T47D (cell line): Measurements from ENCODE around the gene ERAL1.
"Not testable (repeated sequence)": the region's sequence is repeated elsewhere in the genome, so short reads cannot be mapped to it uniquely, and the experiment has no call there.

Experiments used
- DNase-seq, 2 experiments: peaks; one replicate each; pipeline versions ENCODE4 v3.0.0 to v3.0.0-alpha.2; 2011 to 2012; ENCODE audit warnings: low read depth in 1 of 2, low spot score in 1 of 2
- JUND ChIP-seq: IDR thresholded peaks from 2 replicates; pipeline ENCODE4 v1.6.1; 2012; ENCODE audit warnings: low read depth
- in situ Hi-C: cut with HindIII; loops from 2 replicates; pipeline ENCODE4 v1.10.0; 2016; ENCODE audit warnings: low sequenced_read_pairs, low pct_unique_long_range_greater_than_20kb

Gene ERAL1

DNA sequence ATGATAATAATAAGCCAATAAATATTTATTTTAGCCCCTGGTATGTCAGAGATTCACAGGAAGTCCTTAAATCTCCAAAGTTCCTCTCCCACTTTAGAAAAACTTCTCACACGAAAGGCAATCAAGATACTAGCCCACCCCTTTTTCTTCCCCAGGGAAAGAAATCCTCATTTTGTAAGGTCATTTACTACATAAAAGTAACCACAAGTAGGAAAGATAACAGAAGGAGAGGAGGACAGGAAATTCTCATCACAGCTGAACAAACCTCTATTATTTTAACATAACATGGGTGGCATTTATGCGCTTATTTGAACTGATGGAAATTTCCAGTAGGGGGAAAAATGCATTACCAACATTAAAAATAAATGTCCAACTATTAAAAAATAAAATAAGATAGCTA lies 15.6 kb upstream of the ERAL1 start:
- no peak for TF ChIP-seq JUND
- in situ Hi-C loops, result no loop called here
- DNase-seq, result no peak

- in situ Hi-C loops, result no loop called here
- DNase-seq, result no peak
Observed at GRCh38 chr17:28841901-28842281, 12.9 kb upstream of the ERAL1 start.

GRCh38 chr17:28842282-28843012 lies 12.4 kb upstream of the ERAL1 start, which contains the start of gene FAM222B:
Gene FAM222B (minus strand): TSS chr17:28842790. CDS start chr17:28766667, 76,123 bp downstream.
- TF ChIP-seq JUND, result no peak
- in situ Hi-C loops, result no loop called here
- DNase-seq, result peak; percentile 88 to 98

More at GRCh38 chr17:28841901-28842281, 12.9 kb upstream of the ERAL1 start:
- no peak for TF ChIP-seq JUND

DNA sequence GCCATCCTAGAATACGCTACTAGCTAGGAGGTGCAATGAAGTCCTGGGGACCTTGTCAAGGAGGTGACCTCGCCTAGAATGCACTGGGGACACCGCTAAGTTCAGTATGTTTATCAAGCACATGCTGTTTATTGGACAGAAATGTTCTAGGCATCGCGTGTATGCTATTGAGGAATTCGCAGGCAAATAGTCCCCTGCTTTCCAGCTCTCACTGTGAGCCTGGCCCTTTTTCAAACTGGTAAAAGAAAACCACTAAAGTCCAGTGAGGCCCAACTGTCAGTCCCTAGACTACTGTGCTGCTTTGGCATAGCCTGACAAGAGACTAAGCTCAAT lies 11.0 kb upstream of the ERAL1 start:
- in situ Hi-C loops, result no loop called here
- TF ChIP-seq JUND, result no peak
- DNase-seq, result no peak

DNA sequence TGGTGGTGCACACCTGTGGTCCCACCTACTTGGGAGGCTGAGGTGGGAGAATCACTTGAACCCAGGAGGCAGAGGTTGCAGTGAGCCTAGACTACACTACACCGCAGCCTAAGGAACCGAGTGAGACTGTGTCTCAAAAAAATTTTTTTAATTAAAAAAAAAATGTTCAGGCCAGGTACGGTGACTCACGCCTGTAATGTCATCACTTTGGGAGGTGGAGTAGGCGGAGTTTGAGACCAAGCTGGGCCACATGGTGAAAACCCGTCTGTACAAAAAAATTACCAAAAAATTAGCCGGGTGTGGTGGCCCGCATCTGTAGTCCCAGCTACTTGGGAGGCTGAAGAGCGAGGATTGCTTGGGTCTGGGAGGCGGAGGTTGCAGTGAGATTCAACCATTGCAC lies 8.6 kb upstream of the ERAL1 start:
- in situ Hi-C loops, result no loop called here
- DNase-seq, result no peak
- TF ChIP-seq JUND, result no peak

- in situ Hi-C loops, result not testable (repeated sequence)
Observed at GRCh38 chr17:28846699-28847098, 8.1 kb upstream of the ERAL1 start.

GRCh38 chr17:28848667-28849066 lies 6.1 kb upstream of the ERAL1 start:
- DNase-seq, result peak in 1 of 2 experiments; percentile 45
- in situ Hi-C loops, result not testable (repeated sequence)

More at GRCh38 chr17:28846699-28847098, 8.1 kb upstream of the ERAL1 start:
- not testable (repeated sequence) for DNase-seq

GRCh38 chr17:28849281-28849680 lies 5.5 kb upstream of the ERAL1 start:
- no peak for TF ChIP-seq JUND
- peak in 1 of 2 experiments; percentile 30 for DNase-seq
- in situ Hi-C loops, result no loop called here

- TF ChIP-seq JUND, result no peak
- no peak for DNase-seq
- in situ Hi-C loops, result no loop called here
Observed at GRCh38 chr17:28853295-28853694, 1.5 kb upstream of the ERAL1 start.

- in situ Hi-C loops, result no loop called here
- no peak for TF ChIP-seq JUND
- DNase-seq, result no peak
Observed at GRCh38 chr17:28855336-28855679, 492 bp downstream of the ERAL1 start.

GRCh38 chr17:28856028-28856574 lies 1.3 kb downstream of the ERAL1 start:
- no peak for TF ChIP-seq JUND
- in situ Hi-C loops, result no loop called here
- DNase-seq, result no peak

DNA sequence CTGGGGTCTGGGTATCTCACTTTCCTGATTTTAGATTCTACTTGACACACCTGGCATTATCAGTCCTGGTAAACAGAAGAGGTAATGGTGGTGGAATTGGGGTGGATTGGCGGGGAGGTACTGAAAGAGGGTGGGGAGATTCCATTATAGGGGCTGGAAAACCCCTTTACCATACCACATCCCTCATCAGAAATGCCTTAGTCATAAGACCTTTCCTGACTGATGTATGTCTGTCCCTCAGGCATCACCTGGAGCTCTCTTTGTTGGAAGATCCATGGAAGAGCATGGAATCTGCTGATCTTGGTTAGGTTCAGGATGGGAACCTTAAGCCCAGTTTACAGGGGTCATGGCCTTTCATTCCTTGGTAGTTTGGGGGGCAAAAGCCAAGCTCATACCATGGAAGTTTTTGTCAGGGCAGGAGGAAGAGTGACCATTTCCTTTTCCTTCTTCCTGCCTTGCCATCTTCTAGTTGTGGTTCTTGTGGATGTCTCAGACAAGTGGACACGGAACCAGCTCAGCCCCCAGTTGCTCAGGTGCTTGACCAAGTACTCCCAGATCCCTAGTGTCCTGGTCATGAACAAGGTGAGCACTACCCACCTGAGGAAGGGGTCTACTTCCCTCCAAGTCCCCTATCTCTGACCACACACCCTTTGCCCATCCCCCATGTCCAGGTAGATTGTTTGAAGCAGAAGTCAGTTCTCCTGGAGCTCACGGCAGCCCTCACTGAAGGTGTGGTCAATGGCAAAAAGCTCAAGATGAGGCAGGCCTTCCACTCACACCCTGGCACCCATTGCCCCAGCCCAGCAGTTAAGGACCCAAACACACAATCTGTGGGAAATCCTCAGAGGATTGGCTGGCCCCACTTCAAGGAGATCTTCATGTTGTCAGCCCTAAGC lies 3.3 kb downstream of the ERAL1 start:
- in situ Hi-C loops, result no loop called here
- TF ChIP-seq JUND, result no peak
- no peak for DNase-seq

DNA sequence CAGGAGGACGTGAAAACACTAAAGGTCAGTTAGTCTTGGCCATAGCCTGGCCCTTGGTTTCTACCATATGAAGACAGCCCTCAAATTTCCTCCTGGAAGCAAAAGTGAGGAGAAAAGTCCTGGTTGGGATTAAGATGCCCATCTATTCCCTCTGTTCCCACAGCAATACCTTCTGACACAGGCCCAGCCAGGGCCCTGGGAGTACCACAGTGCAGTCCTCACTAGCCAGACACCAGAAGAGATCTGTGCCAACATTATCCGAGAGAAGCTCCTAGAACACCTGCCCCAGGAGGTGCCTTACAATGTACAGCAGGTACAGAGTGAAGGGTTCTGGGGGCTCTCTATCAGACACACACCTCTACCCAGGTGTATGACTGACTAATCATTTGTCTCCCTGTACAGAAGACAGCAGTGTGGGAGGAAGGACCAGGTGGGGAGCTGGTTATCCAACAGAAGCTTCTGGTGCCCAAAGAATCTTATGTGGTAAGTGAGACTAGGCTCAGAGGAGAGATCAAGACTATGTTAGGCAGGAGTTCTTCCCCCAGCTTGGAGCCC lies 4.1 kb downstream of the ERAL1 start:
- in situ Hi-C loops, result no loop called here
- no peak for TF ChIP-seq JUND
- no peak for DNase-seq
